WTC11 (cell line): Measurements from ENCODE around the gene C6orf132. TPM values are rescaled to one million over a fixed set of nuclear protein-coding genes. Genes with fewer than 3 reads are reported as not detected.

Source experiments
- ATAC-seq: fragments of 200-7000 bp; cut with Tn5 transposase; 2 replicates; pipeline ENCODE4 v1.10.0; 2021; ENCODE audit warnings: mild to moderate bottlenecking, moderate library complexity
- CTCF ChIA-PET: fragments of 300-600 bp; sonication (Branson Sonifier 250); formaldehyde crosslinking; loops from one replicate; lab custom pipeline; 2021; ENCODE audit warnings: antibody characterized with exemption; lab: Charles Lee
- POLR2A ChIA-PET: fragments of 350-600 bp; sonication (Branson Sonifier 250); formaldehyde crosslinking; loops from one replicate; lab custom pipeline; 2021; ENCODE audit warnings: antibody characterized with exemption; lab: Charles Lee
- DNase-seq: peaks from one replicate; pipeline ENCODE4 v3.0.0; 2021; ENCODE audit warnings: low spot score
- H3K27ac Mint-ChIP-seq: 2 replicates; pipeline ENCODE4 v1.8.0; 2021; ENCODE audit warnings: mixed read lengths
- H3K27me3 Mint-ChIP-seq: 2 replicates; pipeline ENCODE4 v1.8.0; 2021; ENCODE audit warnings: low read depth, mild to moderate bottlenecking, moderate library complexity, mixed read lengths
- H3K36me3 Mint-ChIP-seq: 2 replicates; pipeline ENCODE4 v1.8.0; 2021; ENCODE audit warnings: mixed read lengths
- H3K4me1 Mint-ChIP-seq: 2 replicates; pipeline ENCODE4 v1.8.0; 2022; ENCODE audit warnings: mixed read lengths
- H3K4me3 Mint-ChIP-seq: 2 replicates; pipeline ENCODE4 v1.8.0; 2021; ENCODE audit warnings: mild to moderate bottlenecking, moderate library complexity, mixed read lengths
- H3K9me3 Mint-ChIP-seq: 2 replicates; pipeline ENCODE4 v1.8.0; 2021; ENCODE audit warnings: mixed read lengths
- CREB1 ChIP-seq: sonication (generic); formaldehyde crosslinking; IDR thresholded peaks from 2 replicates; pipeline ENCODE4 v1.8.0; 2023; ENCODE audit warnings: mild to moderate bottlenecking, missing genetic modification reagents
- FOXJ3 ChIP-seq: sonication (generic); formaldehyde crosslinking; IDR thresholded peaks from 2 replicates; pipeline ENCODE4 v1.9.0; 2021; ENCODE audit warnings: missing genetic modification reagents, mild to moderate bottlenecking, borderline replicate concordance
- FOXK1 ChIP-seq: sonication (generic); formaldehyde crosslinking; IDR thresholded peaks from 2 replicates; pipeline ENCODE4 v1.8.0; 2022; ENCODE audit warnings: mild to moderate bottlenecking, moderate library complexity, missing genetic modification reagents
- GABPB1 ChIP-seq: sonication (generic); formaldehyde crosslinking; IDR thresholded peaks from 2 replicates; pipeline ENCODE4 v1.8.1; 2023; ENCODE audit warnings: mild to moderate bottlenecking, missing genetic modification reagents
- GRHL2 ChIP-seq: fragments of 250-450 bp; sonication (Bioruptor Pico); IDR thresholded peaks from 2 replicates; pipeline ENCODE4 v1.8.0; 2022; ENCODE audit warnings: mild to moderate bottlenecking, moderate library complexity; ENCODE audit not compliant: insufficient replicate concordance, severe bottlenecking
- HMGA2 ChIP-seq: fragments of 250-450 bp; sonication (Bioruptor Pico); IDR thresholded peaks from 2 replicates; pipeline ENCODE4 v1.4.0; 2021; ENCODE audit warnings: mild to moderate bottlenecking, moderate library complexity
- JUN ChIP-seq: sonication (generic); formaldehyde crosslinking; IDR thresholded peaks from 2 replicates; pipeline ENCODE4 v1.8.0; 2023; ENCODE audit warnings: mild to moderate bottlenecking, missing genetic modification reagents
- KAT7 ChIP-seq: sonication (generic); formaldehyde crosslinking; IDR thresholded peaks from 2 replicates; pipeline ENCODE4 v1.8.1; 2023; ENCODE audit warnings: missing genetic modification reagents, mild to moderate bottlenecking, borderline replicate concordance
- NR1H2 ChIP-seq: sonication (generic); formaldehyde crosslinking; IDR thresholded peaks from 2 replicates; pipeline ENCODE4 v1.9.0; 2021; ENCODE audit warnings: mild to moderate bottlenecking, moderate library complexity, missing genetic modification reagents
- PREB ChIP-seq: sonication (generic); formaldehyde crosslinking; IDR thresholded peaks from 2 replicates; pipeline ENCODE4 v1.8.1; 2022; ENCODE audit warnings: mild to moderate bottlenecking, missing genetic modification reagents, moderate library complexity, borderline replicate concordance
- SMAD4 ChIP-seq: sonication (generic); formaldehyde crosslinking; IDR thresholded peaks from 2 replicates; pipeline ENCODE4 v1.8.0; 2022; ENCODE audit warnings: mild to moderate bottlenecking, missing genetic modification reagents
- USF2 ChIP-seq: sonication (generic); formaldehyde crosslinking; IDR thresholded peaks from 2 replicates; pipeline ENCODE4 v1.8.1; 2023; ENCODE audit warnings: mild to moderate bottlenecking, missing genetic modification reagents, moderate library complexity
- ZNF219 ChIP-seq: sonication (generic); formaldehyde crosslinking; IDR thresholded peaks from 2 replicates; pipeline ENCODE4 v1.8.0; 2023; ENCODE audit warnings: missing genetic modification reagents, mild to moderate bottlenecking, borderline replicate concordance
- ZNF281 ChIP-seq: sonication (generic); formaldehyde crosslinking; IDR thresholded peaks from 2 replicates; pipeline ENCODE4 v1.8.0; 2023; ENCODE audit warnings: mild to moderate bottlenecking, missing genetic modification reagents
- ZNF416 ChIP-seq: fragments of 250-450 bp; sonication (Bioruptor Pico); IDR thresholded peaks from 2 replicates; pipeline ENCODE4 v1.9.0; 2021; ENCODE audit warnings: mild to moderate bottlenecking, inconsistent platforms
- ZNF512 ChIP-seq: sonication (generic); formaldehyde crosslinking; IDR thresholded peaks from 2 replicates; pipeline ENCODE4 v1.8.1; 2022; ENCODE audit warnings: missing genetic modification reagents, borderline replicate concordance
- ZNF532 ChIP-seq: fragments of 250-450 bp; sonication (Bioruptor Pico); IDR thresholded peaks from 2 replicates; pipeline ENCODE4 v1.9.0; 2021; ENCODE audit warnings: mild to moderate bottlenecking, borderline replicate concordance
- total RNA-seq: library from RNA; stranded (reverse); gene quantifications from 3 replicates; pipeline ENCODE4 v1.2.3, GENCODE V29; 2021

The C6orf132 gene
- total RNA-seq, 1 experiment from 2014 or later, result 52.6 TPM

- Mint-ChIP-seq H3K9me3 (no peaks in the 10 kb centered on the region), H3K36me3 (peaks cover 33% of the 10 kb centered on the region), H3K4me3 (peak overlapping the region; percentile 51), H3K27me3 (peaks cover 14% of the 10 kb centered on the region), H3K4me1 (peaks cover 28% of the 10 kb centered on the region), H3K27ac (peak overlapping the region; percentile 57)
- ATAC-seq (no peak), DNase-seq (no peak)
- CTCF ChIA-PET, result interaction anchor here (0.9 to 4.5 kb wide), 42 partner anchors 10 to 503 kb away, joined by 3 to 127 read pairs (median 8); partner anchors contain the start of genes C6orf132, CCND3, FRS3 and GUCA1B
- POLR2A ChIA-PET, result no interaction called here
- no peak for TF ChIP-seq ZNF512 (CRISPR knock-in tag)
- no peak for TF ChIP-seq FOXK1 (CRISPR knock-in tag)
- no peak for TF ChIP-seq HMGA2 (CRISPR knock-in tag)
- TF ChIP-seq GRHL2 (CRISPR knock-in tag), result no peak
Observed at GRCh38 chr6:42103753-42104094, 38.7 kb downstream of the C6orf132 start.

GRCh38 chr6:42103216-42103615 is 39.2 kb downstream of the C6orf132 start:
- peaks cover 28% of the 10 kb centered on the region for H3K36me3 Mint-ChIP-seq
- H3K9me3 Mint-ChIP-seq, result no peaks in the 10 kb centered on the region
- peaks cover 33% of the 10 kb centered on the region for H3K4me1 Mint-ChIP-seq
- no peak for ATAC-seq
- H3K27ac Mint-ChIP-seq, result no peak overlapping the region
- POLR2A ChIA-PET, result interaction anchor here (0.6 kb wide), 1 partner anchor 160 kb away, joined by 4 read pairs; no protein-coding TSS in a partner anchor
- H3K27me3 Mint-ChIP-seq, result peaks cover 19% of the 10 kb centered on the region
- no peak overlapping the region; the same call in 1 of the 2 replicates for H3K4me3 Mint-ChIP-seq
- no peak for TF ChIP-seq FOXJ3 (CRISPR knock-in tag)
- TF ChIP-seq JUN (CRISPR knock-in tag), result no peak
- no peak for TF ChIP-seq ZNF219 (CRISPR knock-in tag)
- no peak for TF ChIP-seq ZNF512 (CRISPR knock-in tag)
- no peak for TF ChIP-seq ZNF416 (CRISPR knock-in tag)
- no peak for TF ChIP-seq CREB1 (CRISPR knock-in tag)
- TF ChIP-seq SMAD4 (CRISPR knock-in tag), result no peak
- no peak for TF ChIP-seq ZNF532 (CRISPR knock-in tag)
- no peak for TF ChIP-seq KAT7 (CRISPR knock-in tag)
- TF ChIP-seq GABPB1 (CRISPR knock-in tag), result no peak
- no peak for TF ChIP-seq NR1H2 (CRISPR knock-in tag)
- no peak for TF ChIP-seq USF2 (CRISPR knock-in tag)
- no peak for TF ChIP-seq PREB (CRISPR knock-in tag)
- TF ChIP-seq ZNF281 (CRISPR knock-in tag), result no peak
- TF ChIP-seq, all 79 proteins: peak for 0
- CTCF ChIA-PET, result interaction anchor here (0.6 to 4.5 kb wide), 7 partner anchors 13 to 111 kb away, joined by 3 to 127 read pairs (median 17); partner anchors contain the start of gene C6orf132
- no peak for DNase-seq
